Subcutaneous abdominal adipose tissue (tissue), 5 donors: Measurements from ENCODE around the gene KRTAP10-1.

ENCODE experiments used
- H3K27ac ChIP-seq: one replicate; pipeline ENCODE4 v1.7.0; 2013; ENCODE audit warnings: low read depth, mild to moderate bottlenecking, inconsistent platforms, low read length, moderate library complexity
- H3K27me3 ChIP-seq, 5 donors: one replicate each; pipeline ENCODE4 v1.7.0; 2013; ENCODE audit warnings: low read length in 5 of 5, inconsistent platforms in 1 of 5; ENCODE audit not compliant: control insufficient read depth in 5 of 5, insufficient read depth in 4 of 5
- H3K36me3 ChIP-seq, 5 donors: one replicate each; pipeline ENCODE4 v1.7.0; 2013; ENCODE audit warnings: low read length in 5 of 5; ENCODE audit not compliant: control insufficient read depth in 5 of 5, insufficient read depth in 5 of 5
- H3K4me1 ChIP-seq, 5 donors: one replicate each; pipeline ENCODE4 v1.7.0; 2013; ENCODE audit warnings: low read length in 5 of 5, mild to moderate bottlenecking in 3 of 5, moderate library complexity in 1 of 5; ENCODE audit not compliant: control insufficient read depth in 5 of 5, insufficient read depth in 5 of 5
- H3K4me3 ChIP-seq, 5 donors: one replicate each; pipeline ENCODE4 v1.7.0; 2013; ENCODE audit warnings: low read length in 5 of 5, low read depth in 1 of 5
- H3K9ac ChIP-seq, 5 donors: one replicate each; pipeline ENCODE4 v1.7.0; 2013; ENCODE audit warnings: low read length in 5 of 5, mild to moderate bottlenecking in 4 of 5, moderate library complexity in 3 of 5
- H3K9me3 ChIP-seq, 5 donors: one replicate each; pipeline ENCODE4 v1.7.0; 2013; ENCODE audit warnings: low read length in 5 of 5; ENCODE audit not compliant: control insufficient read depth in 5 of 5
- donor health status: healthy.
- donor health status: healthy.
- donor health status: healthy.
- donor health status: healthy.
- donor health status: healthy.

Gene KRTAP10-1

GRCh38 chr21:44523567-44524413 lies 16.2 kb downstream of the KRTAP10-1 start:
- Histone ChIP-seq H3K9me3 (no peaks in the 10 kb centered on the region), H3K27ac (no peak overlapping the region), H3K27me3 (peaks cover 0 to 28% (median 10%) of the 10 kb centered on the region in 5 donors), H3K9ac (no peak overlapping the region), H3K4me1 (peaks cover 0 to 2% (median 0%) of the 10 kb centered on the region in 5 donors), H3K36me3 (no peaks in the 10 kb centered on the region), H3K4me3 (no peak overlapping the region)

- H3K27ac ChIP-seq: no peak overlapping the region
These were observed 17.2 kb downstream of the KRTAP10-1 start for GRCh38 chr21:44522753-44523204.

GRCh38 chr21:44521928-44522752 lies 17.9 kb downstream of the KRTAP10-1 start:
- Histone ChIP-seq H3K4me3 (no peak overlapping the region), H3K27me3 (peaks cover 0 to 28% (median 9%) of the 10 kb centered on the region in 5 donors), H3K4me1 (no peaks in the 10 kb centered on the region), H3K36me3 (no peaks in the 10 kb centered on the region), H3K9ac (no peak overlapping the region), H3K27ac (no peak overlapping the region), H3K9me3 (peaks cover 0 to 3% (median 0%) of the 10 kb centered on the region in 5 donors)

More at GRCh38 chr21:44522753-44523204, 17.2 kb downstream of the KRTAP10-1 start:
- Histone ChIP-seq H3K4me3 (no peak overlapping the region), H3K36me3 (no peaks in the 10 kb centered on the region), H3K4me1 (peaks cover 0 to 2% (median 0%) of the 10 kb centered on the region in 5 donors), H3K9ac (no peak overlapping the region), H3K9me3 (no peaks in the 10 kb centered on the region), H3K27me3 (peaks cover 0 to 28% (median 10%) of the 10 kb centered on the region in 5 donors)

GRCh38 chr21:44521301-44521927 lies 18.6 kb downstream of the KRTAP10-1 start:
- H3K36me3 ChIP-seq: no peaks in the 10 kb centered on the region
- H3K27ac ChIP-seq: no peak overlapping the region
- H3K9ac ChIP-seq: no peak overlapping the region
- H3K27me3 ChIP-seq: peaks cover 0 to 24% (median 9%) of the 10 kb centered on the region in 5 donors
- H3K4me1 ChIP-seq: no peaks in the 10 kb centered on the region
- peaks cover 0 to 4% (median 0%) of the 10 kb centered on the region in 5 donors for H3K9me3 ChIP-seq
- no peak overlapping the region for H3K4me3 ChIP-seq

GRCh38 chr21:44520326-44521300 lies 19.4 kb downstream of the KRTAP10-1 start:
- Histone ChIP-seq H3K27ac (no peak overlapping the region), H3K27me3 (peaks cover 0 to 24% (median 9%) of the 10 kb centered on the region in 5 donors)

GRCh38 chr21:44519346-44520325 lies 20.4 kb downstream of the KRTAP10-1 start:
- Histone ChIP-seq H3K9me3 (peaks cover 0 to 4% (median 0%) of the 10 kb centered on the region in 5 donors), H3K4me1 (no peaks in the 10 kb centered on the region), H3K9ac (no peak overlapping the region), H3K27me3 (peaks cover 0 to 24% (median 8%) of the 10 kb centered on the region in 5 donors), H3K4me3 (no peak overlapping the region), H3K27ac (no peak overlapping the region), H3K36me3 (no peaks in the 10 kb centered on the region)

More at GRCh38 chr21:44520326-44521300, 19.4 kb downstream of the KRTAP10-1 start:
- Histone ChIP-seq H3K4me3 (no peak overlapping the region), H3K9me3 (peaks cover 0 to 4% (median 0%) of the 10 kb centered on the region in 5 donors), H3K9ac (no peak overlapping the region), H3K4me1 (no peaks in the 10 kb centered on the region), H3K36me3 (no peaks in the 10 kb centered on the region)

- H3K9me3 ChIP-seq: peaks cover 0 to 4% (median 0%) of the 10 kb centered on the region in 5 donors
- H3K4me1 ChIP-seq: no peaks in the 10 kb centered on the region
- no peak overlapping the region for H3K9ac ChIP-seq
- no peak overlapping the region for H3K27ac ChIP-seq
- peaks cover 0 to 24% (median 8%) of the 10 kb centered on the region in 5 donors for H3K27me3 ChIP-seq
- H3K4me3 ChIP-seq: no peak overlapping the region
- no peaks in the 10 kb centered on the region for H3K36me3 ChIP-seq
These were observed 21.3 kb downstream of the KRTAP10-1 start for GRCh38 chr21:44518686-44519085.

GRCh38 chr21:44517175-44517899 lies 22.7 kb downstream of the KRTAP10-1 start:
- peaks cover 0 to 24% (median 7%) of the 10 kb centered on the region in 5 donors for H3K27me3 ChIP-seq
- no peak overlapping the region for H3K9ac ChIP-seq
- no peaks in the 10 kb centered on the region for H3K4me1 ChIP-seq
- H3K4me3 ChIP-seq: no peak overlapping the region
- no peak overlapping the region for H3K27ac ChIP-seq
- no peaks in the 10 kb centered on the region for H3K36me3 ChIP-seq
- peaks cover 0 to 4% (median 0%) of the 10 kb centered on the region in 5 donors for H3K9me3 ChIP-seq
